Measurements from ENCODE around the gene LYRM1. TPM values are rescaled to one million over a fixed set of nuclear protein-coding genes. Genes with fewer than 3 reads are reported as not detected.

Gene LYRM1
- total and polyA plus RNA-seq, 2 experiments from 2014 or later, result 18.7 to 24.8 TPM

DNA sequence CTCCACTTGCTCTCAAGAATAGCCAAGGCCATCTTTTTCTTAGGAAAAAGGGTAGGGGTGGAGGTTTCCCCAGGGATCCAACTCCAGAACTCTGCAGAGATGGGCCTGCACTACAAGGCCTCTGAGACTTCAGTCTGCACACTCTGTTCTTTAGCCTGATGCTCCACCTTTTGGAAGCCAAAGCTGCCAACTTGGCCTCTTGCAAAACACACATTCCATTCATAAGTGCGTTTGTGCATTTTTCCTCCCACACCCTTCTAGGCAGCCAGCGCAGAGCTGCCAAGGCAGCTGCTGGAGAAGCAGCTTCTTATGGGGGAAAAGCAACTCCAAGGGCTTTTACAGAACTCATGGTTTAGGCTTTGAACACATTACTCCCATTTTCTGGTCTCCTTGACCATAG lies 49.0 kb upstream of the LYRM1 start (continued):
- TF ChIP-seq ZNF462 (CRISPR knock-in tag; IDR thresholded peaks at IDR 0.05) (no peak), NANOG (IDR thresholded peaks at IDR 0.05; ENCODE audit: borderline replicate concordance) (no peak), STAT1 (IDR thresholded peaks at IDR 0.05; ENCODE audit: unreplicated experiment) (no peak), CREB1 (CRISPR knock-in tag; IDR thresholded peaks at IDR 0.05; ENCODE audit: low read depth) (no peak), EZH2phosphoT487 (IDR thresholded peaks at IDR 0.05; ENCODE audit: unreplicated experiment) (no peak), POLR2AphosphoS5 (IDR thresholded peaks at IDR 0.05; ENCODE audit: low read depth) (no peak), ZNF331 (CRISPR knock-in tag; IDR thresholded peaks at IDR 0.05; ENCODE audit: low read depth) (no peak)
- TF ChIP-seq, protein P1, sequence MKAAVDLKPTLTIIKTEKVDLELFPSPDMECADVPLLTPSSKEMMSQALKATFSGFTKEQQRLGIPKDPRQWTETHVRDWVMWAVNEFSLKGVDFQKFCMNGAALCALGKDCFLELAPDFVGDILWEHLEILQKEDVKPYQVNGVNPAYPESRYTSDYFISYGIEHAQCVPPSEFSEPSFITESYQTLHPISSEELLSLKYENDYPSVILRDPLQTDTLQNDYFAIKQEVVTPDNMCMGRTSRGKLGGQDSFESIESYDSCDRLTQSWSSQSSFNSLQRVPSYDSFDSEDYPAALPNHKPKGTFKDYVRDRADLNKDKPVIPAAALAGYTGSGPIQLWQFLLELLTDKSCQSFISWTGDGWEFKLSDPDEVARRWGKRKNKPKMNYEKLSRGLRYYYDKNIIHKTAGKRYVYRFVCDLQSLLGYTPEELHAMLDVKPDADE (IDR thresholded peaks at IDR 0.05), result no peak
- TF ChIP-seq, protein P2, sequence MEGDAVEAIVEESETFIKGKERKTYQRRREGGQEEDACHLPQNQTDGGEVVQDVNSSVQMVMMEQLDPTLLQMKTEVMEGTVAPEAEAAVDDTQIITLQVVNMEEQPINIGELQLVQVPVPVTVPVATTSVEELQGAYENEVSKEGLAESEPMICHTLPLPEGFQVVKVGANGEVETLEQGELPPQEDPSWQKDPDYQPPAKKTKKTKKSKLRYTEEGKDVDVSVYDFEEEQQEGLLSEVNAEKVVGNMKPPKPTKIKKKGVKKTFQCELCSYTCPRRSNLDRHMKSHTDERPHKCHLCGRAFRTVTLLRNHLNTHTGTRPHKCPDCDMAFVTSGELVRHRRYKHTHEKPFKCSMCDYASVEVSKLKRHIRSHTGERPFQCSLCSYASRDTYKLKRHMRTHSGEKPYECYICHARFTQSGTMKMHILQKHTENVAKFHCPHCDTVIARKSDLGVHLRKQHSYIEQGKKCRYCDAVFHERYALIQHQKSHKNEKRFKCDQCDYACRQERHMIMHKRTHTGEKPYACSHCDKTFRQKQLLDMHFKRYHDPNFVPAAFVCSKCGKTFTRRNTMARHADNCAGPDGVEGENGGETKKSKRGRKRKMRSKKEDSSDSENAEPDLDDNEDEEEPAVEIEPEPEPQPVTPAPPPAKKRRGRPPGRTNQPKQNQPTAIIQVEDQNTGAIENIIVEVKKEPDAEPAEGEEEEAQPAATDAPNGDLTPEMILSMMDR (conservative IDR thresholded peaks at IDR 0.05; ENCODE audit: low read depth in 2 of 2), result no peak
